RWPE2 (cell line): ENCODE data around the gene PRDM2.
A peak's percentile ranks its signal among the peaks of the same experiment; 100 is the strongest.

Source experiments
- ATAC-seq: fragments of 200-7000 bp; cut with Tn5 transposase; 3 replicates; pipeline ENCODE4 v1.9.1; 2021; ENCODE audit warnings: low read depth
- DNase-seq: peaks from one replicate; pipeline ENCODE4 v3.0.0-alpha.2; 2020; ENCODE audit warnings: low spot score
- H3K27ac ChIP-seq: fragments of 450-650 bp; 2 replicates; pipeline ENCODE4 v1.5.1; 2017; ENCODE audit warnings: mild to moderate bottlenecking; ENCODE audit not compliant: poor library complexity, severe bottlenecking
- H3K27me3 ChIP-seq: fragments of 250-450 bp; sonication (Bioruptor Pico); 2 replicates; pipeline ENCODE4 v1.5.1; 2021; ENCODE audit warnings: mild to moderate bottlenecking, moderate library complexity; ENCODE audit not compliant: insufficient read depth, poor library complexity, severe bottlenecking
- H3K36me3 ChIP-seq: fragments of 250-450 bp; sonication (Bioruptor Pico); 2 replicates; pipeline ENCODE4 v1.5.1; 2020; ENCODE audit warnings: low read depth, mild to moderate bottlenecking, moderate library complexity
- H3K4me1 ChIP-seq: fragments of 250-450 bp; sonication (Bioruptor Pico); 2 replicates; pipeline ENCODE4 v1.5.1; 2021; ENCODE audit warnings: mild to moderate bottlenecking, moderate library complexity; ENCODE audit not compliant: insufficient read depth, poor library complexity, severe bottlenecking
- H3K4me3 ChIP-seq: fragments of 250-450 bp; sonication (Bioruptor Pico); 2 replicates; pipeline ENCODE4 v1.5.1; 2021; ENCODE audit warnings: mild to moderate bottlenecking, moderate library complexity; ENCODE audit not compliant: severe bottlenecking
- H3K9me3 ChIP-seq: fragments of 250-450 bp; sonication (Bioruptor Pico); 2 replicates; pipeline ENCODE4 v1.5.1; 2021; ENCODE audit warnings: mild to moderate bottlenecking, moderate library complexity; ENCODE audit not compliant: severe bottlenecking
- CTCF ChIP-seq: fragments of 450-650 bp; IDR thresholded peaks from one replicate; pipeline ENCODE4 v1.5.1; 2017; ENCODE audit warnings: mild to moderate bottlenecking, moderate library complexity; ENCODE audit not compliant: poor library complexity, severe bottlenecking

The PRDM2 gene

GRCh38 chr1:13697738-13698137 lies 2.2 kb upstream of the PRDM2 start:
- ATAC-seq (no peak), DNase-seq (no peak)
- H3K27ac ChIP-seq = no peak overlapping the region
- no peaks in the 10 kb centered on the region for H3K9me3 ChIP-seq
- H3K27me3 ChIP-seq = no peaks in the 10 kb centered on the region
- peaks cover 3% of the 10 kb centered on the region for H3K4me1 ChIP-seq
- H3K36me3 ChIP-seq = no peaks in the 10 kb centered on the region
- H3K4me3 ChIP-seq = no peak overlapping the region
- TF ChIP-seq CTCF = no peak

DNA sequence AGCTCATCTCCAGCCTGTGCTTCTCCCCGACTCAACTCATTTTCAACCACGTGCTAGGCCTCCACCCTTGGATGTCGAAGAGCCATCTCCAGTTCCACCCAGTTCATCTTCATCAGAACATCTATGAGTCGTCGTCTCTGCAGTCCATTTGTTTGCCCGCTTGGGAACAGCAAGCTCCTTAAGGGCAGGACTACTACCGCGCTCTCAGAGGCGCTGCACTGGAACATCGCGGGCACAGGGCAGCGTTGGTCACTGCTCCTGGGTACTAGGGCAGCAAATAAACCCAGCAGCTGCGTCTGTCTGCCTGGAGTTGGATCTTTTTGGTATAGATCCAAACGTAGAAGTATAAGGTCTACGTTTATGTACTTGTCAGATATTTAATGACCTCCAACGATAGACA lies 478 bp upstream of the PRDM2 start:
- DNase-seq (no peak), ATAC-seq (no peak)
- Histone ChIP-seq H3K27me3 (no peaks in the 10 kb centered on the region), H3K27ac (peak overlapping the region; percentile 44), H3K36me3 (no peaks in the 10 kb centered on the region), H3K9me3 (no peaks in the 10 kb centered on the region), H3K4me1 (peaks cover 3% of the 10 kb centered on the region), H3K4me3 (peak overlapping the region; percentile 84)
- no peak for TF ChIP-seq CTCF

GRCh38 chr1:13700521-13701270 lies 708 bp downstream of the PRDM2 start:
- TF ChIP-seq CTCF = no peak
- Histone ChIP-seq H3K4me1 (peaks cover 3% of the 10 kb centered on the region), H3K4me3 (peak overlapping the region; percentile 84), H3K36me3 (no peaks in the 10 kb centered on the region), H3K27ac (peak overlapping the region; percentile 44), H3K27me3 (no peaks in the 10 kb centered on the region), H3K9me3 (no peaks in the 10 kb centered on the region)
- ATAC-seq = peak; percentile 57
- no peak for DNase-seq

- Histone ChIP-seq H3K4me3 (peak overlapping the region; percentile 84), H3K27me3 (no peaks in the 10 kb centered on the region), H3K36me3 (no peaks in the 10 kb centered on the region), H3K27ac (no peak overlapping the region), H3K4me1 (peaks cover 3% of the 10 kb centered on the region), H3K9me3 (no peaks in the 10 kb centered on the region)
- DNase-seq (no peak), ATAC-seq (no peak)
- TF ChIP-seq CTCF = no peak
Measured at GRCh38 chr1:13701271-13701640, 1.3 kb downstream of the PRDM2 start.

- H3K27ac ChIP-seq = no peak overlapping the region
- ATAC-seq (no peak), DNase-seq (no peak)
- peaks cover 3% of the 10 kb centered on the region for H3K4me1 ChIP-seq
- TF ChIP-seq CTCF = no peak
- no peaks in the 10 kb centered on the region for H3K36me3 ChIP-seq
- H3K27me3 ChIP-seq = no peaks in the 10 kb centered on the region
- H3K4me3 ChIP-seq = no peak overlapping the region
- H3K9me3 ChIP-seq = no peaks in the 10 kb centered on the region
Measured at GRCh38 chr1:13702425-13703127, 2.6 kb downstream of the PRDM2 start.
